HEK293 (cell line): Measurements from ENCODE around the gene ELL2.

Source experiments
- CTCF ChIP-seq: fragments of 450-650 bp; formaldehyde crosslinking; IDR thresholded peaks from 2 replicates; pipeline ENCODE4 v1.5.1; 2016; ENCODE audit warnings: missing biosample characterization, missing genetic modification characterization
- KLF16 ChIP-seq: fragments of 450-650 bp; formaldehyde crosslinking; IDR thresholded peaks from 2 replicates; pipeline ENCODE4 v1.5.1; 2017; ENCODE audit warnings: missing biosample characterization, missing genetic modification characterization
- REST ChIP-seq: fragments of 450-650 bp; formaldehyde crosslinking; IDR thresholded peaks from 2 replicates; pipeline ENCODE4 v1.5.1; 2016; ENCODE audit warnings: missing biosample characterization, missing genetic modification characterization
- SETDB1 ChIP-seq: IDR thresholded peaks from one replicate; pipeline ENCODE4 v1.6.1; 2017; ENCODE audit warnings: mild to moderate bottlenecking, low read length, moderate library complexity, mixed read lengths; ENCODE audit not compliant: insufficient read length
- ZBTB44 ChIP-seq: fragments of 450-650 bp; IDR thresholded peaks from 2 replicates; pipeline ENCODE4 v1.5.1; 2018; ENCODE audit warnings: missing biosample characterization, mild to moderate bottlenecking, missing genetic modification characterization
- ZNF148 ChIP-seq: fragments of 450-650 bp; formaldehyde crosslinking; IDR thresholded peaks from 2 replicates; pipeline ENCODE4 v1.5.0; 2017; ENCODE audit warnings: missing biosample characterization, missing genetic modification characterization, borderline replicate concordance
- ZNF777 ChIP-seq: fragments of 450-650 bp; formaldehyde crosslinking; IDR thresholded peaks from 2 replicates; pipeline ENCODE4 v1.5.1; 2017; ENCODE audit warnings: missing biosample characterization, missing genetic modification characterization, borderline replicate concordance
- ZSCAN5A ChIP-seq: fragments of 450-650 bp; formaldehyde crosslinking; IDR thresholded peaks from 2 replicates; pipeline ENCODE4 v1.5.1; 2016; ENCODE audit warnings: missing biosample characterization, missing genetic modification characterization

GRCh38 chr5:95876782-95877181 lies 84.9 kb downstream of the ELL2 start:
- no peak for TF ChIP-seq REST (tag by site-specific recombination)
- TF ChIP-seq ZNF777 (tag by site-specific recombination): no peak
- TF ChIP-seq CTCF (tag by site-specific recombination): no peak
- TF ChIP-seq ZNF148 (tag by site-specific recombination): no peak
- no peak for TF ChIP-seq SETDB1
- no peak for TF ChIP-seq ZSCAN5A (tag by site-specific recombination)
- TF ChIP-seq KLF16 (tag by site-specific recombination): no peak
- TF ChIP-seq ZBTB44: no peak
